Kasumi-1 (cell line): ENCODE data around the gene SERF2.
"Not testable (repeated sequence)": the region's sequence is repeated elsewhere in the genome, so short reads cannot be mapped to it uniquely, and the experiment has no call there.

Source experiments
- DNase-seq, 2 experiments: peaks; one replicate each; lab custom pipeline; 2025; lab: John Stamatoyannopoulos, UW

Gene SERF2

GRCh38 chr15:43794269-43795037, 2.3 kb downstream of the SERF2 start:
- no peak for DNase-seq

- no peak for DNase-seq
Measured at GRCh38 chr15:43795197-43795596, 3.1 kb downstream of the SERF2 start.

GRCh38 chr15:43795997-43796396, 3.9 kb downstream of the SERF2 start:
- no peak for DNase-seq

- DNase-seq: no peak
Measured at GRCh38 chr15:43796566-43796965, 4.4 kb downstream of the SERF2 start.

GRCh38 chr15:43799209-43799944, 7.3 kb downstream of the SERF2 start:
- no peak for DNase-seq

GRCh38 chr15:43799945-43800285, 7.8 kb downstream of the SERF2 start, which contains the start of gene SERINC4:
Gene SERINC4, minus strand, starts transcription at chr15:43800220. Its CDS starts 234 bp downstream, at chr15:43799986.
- DNase-seq: no peak

- peak; percentile 69 to 78 for DNase-seq
Measured at GRCh38 chr15:43800286-43801141, 8.4 kb downstream of the SERF2 start, which contains the start of gene HYPK. Gene HYPK, plus strand, starts transcription at chr15:43800599. Its CDS starts 24 bp downstream, at chr15:43800623.

- DNase-seq: not testable (repeated sequence)
Measured at GRCh38 chr15:43802676-43803075, 10.6 kb downstream of the SERF2 start.

GRCh38 chr15:43808435-43808950, 16.4 kb downstream of the SERF2 start:
- DNase-seq: no peak

GRCh38 chr15:43808960-43809678, 17.0 kb downstream of the SERF2 start:
- DNase-seq: no peak

- DNase-seq: not testable (repeated sequence)
Measured at GRCh38 chr15:43815064-43815463, 22.9 kb downstream of the SERF2 start.

- DNase-seq: no peak
Measured at GRCh38 chr15:43821505-43821904, 29.4 kb downstream of the SERF2 start.

GRCh38 chr15:43824302-43825246, 32.5 kb downstream of the SERF2 start, which contains the start of gene MFAP1:
Gene MFAP1, minus strand, starts transcription at chr15:43824690. Its CDS starts 121 bp downstream, at chr15:43824569.
- peak; percentile 90 to 92 for DNase-seq

- DNase-seq: not testable (repeated sequence)
Measured at GRCh38 chr15:43825305-43825704, 33.2 kb downstream of the SERF2 start.

- DNase-seq: no peak
Measured at GRCh38 chr15:43826029-43826507, 33.9 kb downstream of the SERF2 start.

GRCh38 chr15:43826508-43827341, 34.6 kb downstream of the SERF2 start, which contains the start of gene WDR76:
Gene WDR76, plus strand, starts transcription at chr15:43827002. Its CDS starts 31 bp downstream, at chr15:43827033.
- DNase-seq: peak; percentile 46 to 53

GRCh38 chr15:43828061-43828657, 36.0 kb downstream of the SERF2 start:
- no peak for DNase-seq

- DNase-seq: not testable (repeated sequence)
Measured at GRCh38 chr15:43829951-43830540, 37.9 kb downstream of the SERF2 start.
